HG02759 (cell line): Measurements from ENCODE around the gene RPS6KL1.
"Not testable (repeated sequence)": the region's sequence is repeated elsewhere in the genome, so short reads cannot be mapped to it uniquely, and the experiment has no call there.

Experiments used
- ATAC-seq: cut with Tn5 transposase; IDR thresholded peaks from one replicate; pipeline ENCODE4 v1.9.1; 2021; ENCODE audit warnings: mild to moderate bottlenecking, moderate library complexity; ENCODE audit not compliant: unreplicated experiment

RPS6KL1 gene

GRCh38 chr14:74936151-74936550 lies 13.1 kb upstream of the RPS6KL1 start:
- ATAC-seq, result no peak

GRCh38 chr14:74935360-74935680 lies 12.3 kb upstream of the RPS6KL1 start:
- no peak for ATAC-seq

- no peak for ATAC-seq
Observed at GRCh38 chr14:74934476-74935359, 11.7 kb upstream of the RPS6KL1 start.

- ATAC-seq, result no peak
Observed at GRCh38 chr14:74934041-74934440, 11.0 kb upstream of the RPS6KL1 start.

- ATAC-seq, result not testable (repeated sequence)
Observed at GRCh38 chr14:74932936-74933335, 9.9 kb upstream of the RPS6KL1 start.

- ATAC-seq, result no peak
Observed at GRCh38 chr14:74932401-74932901, 9.4 kb upstream of the RPS6KL1 start.

GRCh38 chr14:74931744-74932143 lies 8.7 kb upstream of the RPS6KL1 start:
- not testable (repeated sequence) for ATAC-seq

GRCh38 chr14:74929242-74929641 lies 6.2 kb upstream of the RPS6KL1 start:
- no peak for ATAC-seq

- no peak for ATAC-seq
Observed at GRCh38 chr14:74927225-74927624, 4.2 kb upstream of the RPS6KL1 start.

- no peak for ATAC-seq
Observed at GRCh38 chr14:74924061-74924460, 1.0 kb upstream of the RPS6KL1 start.

- ATAC-seq, result no peak
Observed at GRCh38 chr14:74921987-74922751, 891 bp downstream of the RPS6KL1 start.

- ATAC-seq, result no peak
Observed at GRCh38 chr14:74921053-74921620, 1.9 kb downstream of the RPS6KL1 start.

- ATAC-seq, result no peak
Observed at GRCh38 chr14:74920281-74920680, 2.8 kb downstream of the RPS6KL1 start.

GRCh38 chr14:74919421-74920165 lies 3.5 kb downstream of the RPS6KL1 start:
- no peak for ATAC-seq

GRCh38 chr14:74918380-74918779 lies 4.7 kb downstream of the RPS6KL1 start:
- ATAC-seq, result no peak

- ATAC-seq, result no peak
Observed at GRCh38 chr14:74917646-74918081, 5.4 kb downstream of the RPS6KL1 start.

GRCh38 chr14:74917178-74917543 lies 5.9 kb downstream of the RPS6KL1 start:
- no peak for ATAC-seq

GRCh38 chr14:74915826-74916225 lies 7.2 kb downstream of the RPS6KL1 start:
- no peak for ATAC-seq

- ATAC-seq, result no peak
Observed at GRCh38 chr14:74915426-74915825, 7.6 kb downstream of the RPS6KL1 start.

GRCh38 chr14:74913986-74914573 lies 9.0 kb downstream of the RPS6KL1 start:
- no peak for ATAC-seq
